ENCODE measurements around the gene SDF4. TPM values are rescaled to one million over a fixed set of nuclear protein-coding genes. Genes with fewer than 3 reads are reported as not detected.

Gene SDF4
- total and polyA plus RNA-seq, 2 of the 13 experiments (the other 11 are each of a cell fraction or from before 2014, with no cell fraction given), result 80.8 to 107 TPM

GRCh38 chr1:1239614-1240347, 8.0 kb upstream of the SDF4 start (continued):
- no peak for TF ChIP-seq ZNF101 (CRISPR knock-in tag; IDR thresholded peaks at IDR 0.05; ENCODE audit: borderline replicate concordance, low read depth)
- TF ChIP-seq CHD4 (IDR thresholded peaks at IDR 0.05; ENCODE audit: borderline replicate concordance, low read length), result no peak
- no peak for TF ChIP-seq TBP (CRISPR knock-in tag; IDR thresholded peaks at IDR 0.05)
- TF ChIP-seq POLR2A (IDR thresholded peaks at IDR 0.05; ENCODE audit: insufficient read depth in 1 of 2, low read depth in 2 of 2, low read length in 2 of 2), result no peak
- TF ChIP-seq ZKSCAN5 (CRISPR knock-in tag; IDR thresholded peaks at IDR 0.05), result peak; percentile 82; the same call in 1 of the 2 replicates
- no peak for TF ChIP-seq PRPF4 (IDR thresholded peaks at IDR 0.05; ENCODE audit: low read depth, low read length, poor library complexity, severe bottlenecking)
- TF ChIP-seq IRF9 (CRISPR knock-in tag; IDR thresholded peaks at IDR 0.05; ENCODE audit: borderline replicate concordance), result peak; percentile 86; the same call in 1 of the 2 replicates
- no peak for TF ChIP-seq POLR2AphosphoS2 (IDR thresholded peaks at IDR 0.05; ENCODE audit: low read depth, low read length)
- no peak for TF ChIP-seq SALL2 (CRISPR knock-in tag; IDR thresholded peaks at IDR 0.05)
- no peak for TF ChIP-seq USF2 (IDR thresholded peaks at IDR 0.05; ENCODE audit: low read depth, low read length)
- no peak for TF ChIP-seq USF2 (CRISPR knock-in tag; IDR thresholded peaks at IDR 0.05; ENCODE audit: borderline replicate concordance)
- TF ChIP-seq GATAD1 (CRISPR knock-in tag; IDR thresholded peaks at IDR 0.05), result no peak; the same call in 1 of the 2 replicates
- peak; percentile 94 for TF ChIP-seq HIC2 (CRISPR knock-in tag; IDR thresholded peaks at IDR 0.05; ENCODE audit: low read depth)
- peak; percentile 78 for TF ChIP-seq ESRRA (CRISPR knock-in tag; IDR thresholded peaks at IDR 0.05; ENCODE audit: low read depth)
- TF ChIP-seq FOSL1 (CRISPR knock-in tag; IDR thresholded peaks at IDR 0.05; ENCODE audit: borderline replicate concordance), result no peak
- TF ChIP-seq AFF4 (CRISPR knock-in tag; IDR thresholded peaks at IDR 0.05), result no peak
- no peak for TF ChIP-seq TGIF2 (CRISPR knock-in tag; IDR thresholded peaks at IDR 0.05)
- no peak for TF ChIP-seq RELA (CRISPR knock-in tag; IDR thresholded peaks at IDR 0.05)
